ENCODE measurements around the gene NAA38. TPM values are rescaled to one million over a fixed set of nuclear protein-coding genes. Genes with fewer than 3 reads are reported as not detected.
A peak's percentile ranks its signal among the peaks of the same experiment; 100 is the strongest.

NAA38 gene
- total and polyA plus RNA-seq, 2 experiments from 2014 or later, result 17.1 to 74.8 TPM

- peaks cover 80% of the 10 kb centered on the region for H3K27me3 ChIP-seq (ENCODE audit: insufficient read depth)
- no peaks in the 10 kb centered on the region for H3K9me2 ChIP-seq (ENCODE audit: insufficient read depth)
- no peak overlapping the region for H2AFZ ChIP-seq
- H3F3A ChIP-seq (replicated peaks; ENCODE audit: low read depth), result peaks cover 19% of the 10 kb centered on the region; the same call in 1 of the 2 replicates
- Mint-ChIP-seq H3K4me1 (peaks cover 27% of the 10 kb centered on the region), H3K27ac (no peak overlapping the region), H3K4me3 (peak overlapping the region; percentile 82), H3K27me3 (ENCODE audit: insufficient read depth, low read depth, poor library complexity) (peaks cover 28% of the 10 kb centered on the region), H3K9me3 (no peaks in the 10 kb centered on the region; the same call in 2 of the 3 replicates), H3K36me3 (ENCODE audit: low read depth) (no peaks in the 10 kb centered on the region; the same call in 2 of the 3 replicates)
- DNase-seq (ENCODE audit: low spot score) (peak; percentile 57), ATAC-seq (peak; percentile 5)
- peaks cover 38% of the 10 kb centered on the region for H3K4me1 ChIP-seq (ENCODE audit: insufficient read depth)
- H3K4me2 ChIP-seq, result peak overlapping the region; percentile 89
- no peaks in the 10 kb centered on the region; the same call in 1 of the 2 replicates for H4K20me1 ChIP-seq (replicated peaks; ENCODE audit: insufficient read depth)
- H3K36me3 ChIP-seq (ENCODE audit: insufficient read depth), result no peaks in the 10 kb centered on the region; the same call in 1 of the 2 replicates
- no peak overlapping the region for H3K27ac ChIP-seq (ENCODE audit: low read depth)
- no peaks in the 10 kb centered on the region for H3K79me2 ChIP-seq (replicated peaks; ENCODE audit: insufficient read depth)
- peak overlapping the region; percentile 55 for H3K4me3 ChIP-seq
- TF ChIP-seq EZH2 (IDR thresholded peaks at IDR 0.05; ENCODE audit: low read depth, unreplicated experiment), result peak; percentile 55
- no peak for TF ChIP-seq CTCF (conservative IDR thresholded peaks at IDR 0.05; ENCODE audit: low read depth in 2 of 2)
- no peak for TF ChIP-seq STAT1 (IDR thresholded peaks at IDR 0.05; ENCODE audit: unreplicated experiment)
These were observed 4.3 kb downstream of the NAA38 start for GRCh38 chr17:7852919-7853690.

GRCh38 chr17:7852262-7852670 is 5.1 kb downstream of the NAA38 start:
- Histone ChIP-seq H3F3A (replicated peaks; ENCODE audit: low read depth) (peaks cover 19% of the 10 kb centered on the region; the same call in 1 of the 2 replicates), H4K20me1 (replicated peaks; ENCODE audit: insufficient read depth) (no peaks in the 10 kb centered on the region; the same call in 1 of the 2 replicates), H3K4me1 (ENCODE audit: insufficient read depth) (peaks cover 38% of the 10 kb centered on the region), H3K36me3 (ENCODE audit: insufficient read depth) (no peaks in the 10 kb centered on the region; the same call in 1 of the 2 replicates), H3K27me3 (ENCODE audit: insufficient read depth) (peaks cover 85% of the 10 kb centered on the region), H3K79me2 (replicated peaks; ENCODE audit: insufficient read depth) (no peaks in the 10 kb centered on the region), H3K9me2 (ENCODE audit: insufficient read depth) (no peaks in the 10 kb centered on the region), H3K27ac (ENCODE audit: low read depth) (no peak overlapping the region), H3K4me3 (peak overlapping the region; percentile 80; the same call in 1 of the 2 replicates), H3K4me2 (peak overlapping the region; percentile 89; the same call in 1 of the 2 replicates), H2AFZ (0 out of 2 replicates have a peak overlapping the region, but pooled peaks have one; percentile 52)
- H3K4me1 Mint-ChIP-seq, result peaks cover 27% of the 10 kb centered on the region
- peak overlapping the region; percentile 82 for H3K4me3 Mint-ChIP-seq
- no peak for TF ChIP-seq EZH2phosphoT487 (IDR thresholded peaks at IDR 0.05; ENCODE audit: unreplicated experiment)
- TF ChIP-seq POLR2AphosphoS5 (IDR thresholded peaks at IDR 0.05; ENCODE audit: low read depth), result no peak
- TF ChIP-seq CREB1 (CRISPR knock-in tag; IDR thresholded peaks at IDR 0.05; ENCODE audit: low read depth), result no peak
- TF ChIP-seq ZNF331 (CRISPR knock-in tag; IDR thresholded peaks at IDR 0.05; ENCODE audit: low read depth), result no peak
- no peaks in the 10 kb centered on the region; the same call in 2 of the 3 replicates for H3K36me3 Mint-ChIP-seq (ENCODE audit: low read depth)
- DNase-seq (ENCODE audit: low spot score) (no peak), ATAC-seq (no peak)
- no peak overlapping the region for H3K27ac Mint-ChIP-seq
- H3K27me3 Mint-ChIP-seq (ENCODE audit: insufficient read depth, low read depth, poor library complexity), result peaks cover 28% of the 10 kb centered on the region
- no peaks in the 10 kb centered on the region; the same call in 2 of the 3 replicates for H3K9me3 Mint-ChIP-seq
